Mesothelial cell of epicardium (in vitro differentiated cells): Measurements from ENCODE around the gene SETD4. TPM values are rescaled to one million over a fixed set of nuclear protein-coding genes. Genes with fewer than 3 reads are reported as not detected.
"Not testable (repeated sequence)": the region's sequence is repeated elsewhere in the genome, so short reads cannot be mapped to it uniquely, and the experiment has no call there.

Source experiments
- DNase-seq, 2 experiments: peaks; one replicate each; pipeline ENCODE4 v3.0.0; 2021; ENCODE audit warnings: low spot score in 2 of 2; ENCODE audit not compliant: unreplicated experiment in 2 of 2
- H3K27ac Mint-ChIP-seq: 2 replicates; pipeline ENCODE4 v1.8.0; 2021; ENCODE audit warnings: mixed read lengths
- H3K27me3 Mint-ChIP-seq: 2 replicates; pipeline ENCODE4 v1.8.0; 2021; ENCODE audit warnings: low read depth, mixed read lengths
- H3K36me3 Mint-ChIP-seq: 2 replicates; pipeline ENCODE4 v1.8.0; 2021; ENCODE audit warnings: mixed read lengths
- H3K4me1 Mint-ChIP-seq: 2 replicates; pipeline ENCODE4 v1.8.0; 2021; ENCODE audit warnings: mixed read lengths
- H3K4me3 Mint-ChIP-seq: 2 replicates; pipeline ENCODE4 v1.8.0; 2021; ENCODE audit warnings: mild to moderate bottlenecking, moderate library complexity, mixed read lengths
- H3K9me3 Mint-ChIP-seq: 2 replicates; pipeline ENCODE4 v1.8.0; 2021; ENCODE audit warnings: mixed read lengths
- CTCF ChIP-seq: fragments of 200-600 bp; sonication (generic); IDR thresholded peaks from one replicate; pipeline ENCODE4 v1.5.0; 2021; ENCODE audit warnings: antibody characterized with exemption; ENCODE audit not compliant: unreplicated experiment
- total RNA-seq: library from RNA; stranded (reverse); gene quantifications from 3 replicates; pipeline ENCODE4 v1.2.1, GENCODE V29; 2021

SETD4 gene
- total RNA-seq, 1 donor from 2014 or later, result 29.7 TPM

GRCh38 chr21:36100971-36101641 is 40.8 kb upstream of the SETD4 start:
- no peak for DNase-seq
- no peak overlapping the region for H3K27ac Mint-ChIP-seq
- peaks cover 23% of the 10 kb centered on the region for H3K27me3 Mint-ChIP-seq
- H3K36me3 Mint-ChIP-seq, result peaks cover 4% of the 10 kb centered on the region
- peaks cover 18% of the 10 kb centered on the region for H3K9me3 Mint-ChIP-seq
- no peak overlapping the region for H3K4me3 Mint-ChIP-seq
- no peak for TF ChIP-seq CTCF
- H3K4me1 Mint-ChIP-seq, result no peaks in the 10 kb centered on the region

GRCh38 chr21:36099695-36100211 is 39.4 kb upstream of the SETD4 start:
- Mint-ChIP-seq H3K27me3 (peaks cover 13% of the 10 kb centered on the region), H3K9me3 (peaks cover 21% of the 10 kb centered on the region)
- not testable (repeated sequence) for H3K4me3 Mint-ChIP-seq, H3K27ac Mint-ChIP-seq, H3K36me3 Mint-ChIP-seq, DNase-seq, H3K4me1 Mint-ChIP-seq

GRCh38 chr21:36099000-36099399 is 38.7 kb upstream of the SETD4 start:
- Mint-ChIP-seq H3K4me3 (no peak overlapping the region), H3K4me1 (no peaks in the 10 kb centered on the region), H3K36me3 (peaks cover 4% of the 10 kb centered on the region), H3K27ac (no peak overlapping the region), H3K9me3 (peaks cover 17% of the 10 kb centered on the region), H3K27me3 (peaks cover 6% of the 10 kb centered on the region)
- no peak for TF ChIP-seq CTCF
- DNase-seq, result no peak

GRCh38 chr21:36098182-36098532 is 37.8 kb upstream of the SETD4 start:
- TF ChIP-seq CTCF, result no peak
- no peaks in the 10 kb centered on the region for H3K4me1 Mint-ChIP-seq
- H3K4me3 Mint-ChIP-seq, result no peak overlapping the region
- peaks cover 8% of the 10 kb centered on the region for H3K36me3 Mint-ChIP-seq
- H3K27ac Mint-ChIP-seq, result no peak overlapping the region
- peaks cover 6% of the 10 kb centered on the region for H3K27me3 Mint-ChIP-seq
- peaks cover 18% of the 10 kb centered on the region for H3K9me3 Mint-ChIP-seq
- DNase-seq, result no peak

GRCh38 chr21:36097427-36098181 is 37.3 kb upstream of the SETD4 start:
- Mint-ChIP-seq H3K36me3 (peaks cover 7% of the 10 kb centered on the region), H3K27ac (no peak overlapping the region), H3K4me1 (no peaks in the 10 kb centered on the region), H3K4me3 (no peak overlapping the region), H3K9me3 (peaks cover 15% of the 10 kb centered on the region), H3K27me3 (peaks cover 6% of the 10 kb centered on the region)
- no peak for TF ChIP-seq CTCF
- DNase-seq, result no peak
